ENCODE results near the gene AHRR.

AHRR gene

GRCh38 chr5:474840-475661, 153.5 kb downstream of the AHRR start:
- peak overlapping the region; percentile 31; the same call in 1 of the 2 replicates for H3K27ac ChIP-seq
- TF ChIP-seq, protein P1, sequence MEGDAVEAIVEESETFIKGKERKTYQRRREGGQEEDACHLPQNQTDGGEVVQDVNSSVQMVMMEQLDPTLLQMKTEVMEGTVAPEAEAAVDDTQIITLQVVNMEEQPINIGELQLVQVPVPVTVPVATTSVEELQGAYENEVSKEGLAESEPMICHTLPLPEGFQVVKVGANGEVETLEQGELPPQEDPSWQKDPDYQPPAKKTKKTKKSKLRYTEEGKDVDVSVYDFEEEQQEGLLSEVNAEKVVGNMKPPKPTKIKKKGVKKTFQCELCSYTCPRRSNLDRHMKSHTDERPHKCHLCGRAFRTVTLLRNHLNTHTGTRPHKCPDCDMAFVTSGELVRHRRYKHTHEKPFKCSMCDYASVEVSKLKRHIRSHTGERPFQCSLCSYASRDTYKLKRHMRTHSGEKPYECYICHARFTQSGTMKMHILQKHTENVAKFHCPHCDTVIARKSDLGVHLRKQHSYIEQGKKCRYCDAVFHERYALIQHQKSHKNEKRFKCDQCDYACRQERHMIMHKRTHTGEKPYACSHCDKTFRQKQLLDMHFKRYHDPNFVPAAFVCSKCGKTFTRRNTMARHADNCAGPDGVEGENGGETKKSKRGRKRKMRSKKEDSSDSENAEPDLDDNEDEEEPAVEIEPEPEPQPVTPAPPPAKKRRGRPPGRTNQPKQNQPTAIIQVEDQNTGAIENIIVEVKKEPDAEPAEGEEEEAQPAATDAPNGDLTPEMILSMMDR (conservative IDR thresholded peaks at IDR 0.05): no peak

DNA sequence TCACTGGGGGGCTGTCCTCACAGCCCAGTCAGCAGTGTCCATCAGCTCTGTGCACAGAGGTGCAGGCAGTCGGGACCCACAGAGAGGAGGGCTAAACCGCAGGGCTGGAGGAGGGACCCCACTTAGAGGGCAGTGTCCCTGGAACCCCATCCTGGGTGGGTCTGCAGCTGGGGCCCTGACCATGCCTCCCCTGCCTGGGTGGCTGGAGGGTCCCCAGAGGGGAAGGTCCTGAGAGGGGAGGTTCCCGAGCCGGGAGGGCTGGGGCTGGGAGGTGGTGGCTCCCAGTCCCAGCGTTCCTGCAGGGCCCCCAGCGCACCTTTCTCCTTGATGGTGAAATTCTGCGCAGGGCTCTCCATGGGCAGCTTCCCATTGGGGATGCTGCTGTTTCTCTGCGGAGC, 154.2 kb downstream of the AHRR start:
- no peak overlapping the region; the same call in 1 of the 2 replicates for H3K27ac ChIP-seq
- TF ChIP-seq, protein P1 (conservative IDR thresholded peaks at IDR 0.05): no peak

DNA sequence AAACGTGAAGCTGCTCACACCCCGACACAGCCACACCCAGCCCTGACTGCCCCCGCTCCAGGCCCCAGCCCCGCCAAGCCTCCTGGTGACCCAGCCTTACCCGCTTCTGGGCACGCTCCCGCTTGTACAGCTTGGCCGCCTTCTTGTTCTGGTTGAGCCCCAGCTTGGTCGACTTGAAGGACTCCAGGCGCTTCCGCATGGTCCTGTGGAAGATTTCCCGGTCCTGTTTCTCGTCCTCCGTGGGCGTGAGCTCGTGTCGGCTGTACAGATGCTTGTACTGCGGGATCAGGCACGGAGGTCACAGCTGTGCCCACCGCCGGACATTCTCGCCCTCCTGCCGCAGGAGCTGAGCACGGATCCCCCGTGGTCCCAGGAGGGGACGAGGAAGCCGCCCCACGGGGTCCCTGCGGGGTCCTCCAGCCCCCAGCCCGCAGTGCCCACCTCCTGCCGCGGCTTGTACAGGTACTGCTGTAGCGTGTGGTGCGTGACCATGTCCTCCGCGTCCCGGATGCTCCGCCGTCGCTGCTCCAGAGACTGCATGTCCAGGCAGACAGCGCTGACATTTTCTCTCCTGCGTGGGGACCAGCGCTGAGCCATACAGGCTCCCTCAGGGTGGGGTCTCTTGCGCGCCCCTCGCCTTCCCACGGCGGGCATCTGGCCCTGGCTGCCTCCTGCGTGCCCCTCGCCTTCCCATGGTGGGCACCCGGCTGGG, 154.7 kb downstream of the AHRR start:
- TF ChIP-seq, protein P1 (conservative IDR thresholded peaks at IDR 0.05): no peak
- no peak overlapping the region for H3K27ac ChIP-seq

DNA sequence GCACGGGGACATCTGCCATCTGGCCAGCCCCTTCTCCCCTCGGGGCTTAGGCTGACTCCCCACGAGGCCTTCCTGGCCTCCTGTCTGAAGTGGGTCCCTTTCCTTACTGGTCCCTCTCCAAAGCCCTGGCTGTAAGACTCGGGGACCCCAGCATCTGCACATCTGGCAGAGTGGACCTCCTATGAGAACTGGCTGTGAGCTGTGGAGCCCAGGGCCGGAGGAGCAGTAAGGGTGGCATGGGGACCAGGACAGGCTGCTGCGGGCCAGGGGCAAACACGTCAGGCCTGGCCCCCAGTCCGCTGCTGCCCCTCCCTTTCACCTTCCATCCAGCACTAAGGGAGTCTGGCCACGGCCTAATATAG, 155.3 kb downstream of the AHRR start:
- TF ChIP-seq, protein P1 (conservative IDR thresholded peaks at IDR 0.05): no peak
- H3K27ac ChIP-seq: no peak overlapping the region

GRCh38 chr5:477247-477646, 155.7 kb downstream of the AHRR start:
- no peak overlapping the region for H3K27ac ChIP-seq
- TF ChIP-seq, protein P1 (conservative IDR thresholded peaks at IDR 0.05): no peak

DNA sequence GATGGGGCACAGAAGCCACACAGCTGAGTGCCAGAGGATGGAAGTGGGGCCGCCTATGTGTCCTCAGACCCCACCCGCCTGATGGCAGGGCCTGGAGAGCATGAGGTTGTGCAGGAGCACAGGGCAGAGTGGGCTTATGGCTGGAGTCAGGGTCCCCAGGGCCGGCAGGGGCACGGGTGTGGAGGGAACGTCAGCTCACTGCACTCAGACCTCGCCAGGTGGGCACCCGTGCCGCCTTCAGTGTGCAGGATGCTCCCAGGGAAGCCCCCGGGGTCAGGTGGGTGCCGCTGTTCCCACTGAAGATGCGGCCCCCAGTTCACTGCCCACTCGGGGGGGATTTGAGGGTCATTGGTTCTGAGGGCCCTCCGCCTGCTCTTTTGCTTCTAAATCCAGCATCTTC, 156.4 kb downstream of the AHRR start:
- H3K27ac ChIP-seq: no peak overlapping the region
- TF ChIP-seq, protein P1 (conservative IDR thresholded peaks at IDR 0.05): no peak

DNA sequence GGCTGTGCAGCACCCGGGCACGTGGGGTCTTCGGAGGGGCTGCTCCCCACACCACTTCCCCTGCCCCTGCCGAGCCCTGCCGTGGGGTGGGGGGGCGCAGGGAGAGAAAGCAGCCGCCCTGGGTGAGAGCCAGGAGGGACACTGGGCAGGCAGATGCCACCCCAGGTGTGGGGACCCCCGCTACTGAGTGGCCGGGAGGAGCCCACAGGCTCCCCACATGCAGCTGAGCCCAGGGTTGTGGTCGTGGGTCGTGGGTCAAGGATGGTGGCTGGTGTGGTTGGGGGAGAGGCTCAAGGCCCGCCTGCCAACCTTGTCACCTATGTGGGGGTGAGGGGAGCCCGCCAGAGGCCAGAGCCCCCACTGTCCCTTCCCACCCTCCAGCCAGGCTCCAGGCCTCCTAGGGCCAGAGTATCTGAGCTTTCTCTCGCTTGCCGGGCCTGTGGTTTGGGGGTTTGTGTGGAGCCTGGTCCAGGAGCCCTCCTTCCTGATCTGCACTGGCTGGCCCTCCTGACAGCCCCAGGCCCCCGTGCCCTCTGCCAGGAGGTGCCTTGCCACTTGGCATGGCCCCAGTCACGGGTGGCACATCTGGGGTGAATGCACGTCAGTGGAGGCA, 157.0 kb downstream of the AHRR start:
- TF ChIP-seq, protein P1 (conservative IDR thresholded peaks at IDR 0.05): no peak
- H3K27ac ChIP-seq: no peak overlapping the region
